SK-N-SH treated with all-trans-retinoic acid at 6 μM for 48 hours (cell line): ENCODE results near the gene MEF2B.

Experiments used
- ATAC-seq: fragments of 200-7000 bp; cut with Tn5 transposase; 3 replicates; pipeline ENCODE4 v1.9.1; 2020; ENCODE audit warnings: mild to moderate bottlenecking, moderate library complexity
- ARNTL ChIP-seq: fragments of 450-650 bp; formaldehyde crosslinking; IDR thresholded peaks from 2 replicates; pipeline ENCODE4 v1.5.0; 2020; ENCODE audit warnings: low read depth, mild to moderate bottlenecking, moderate library complexity, borderline replicate concordance
- BACH2 ChIP-seq: fragments of 250-450 bp; sonication (Bioruptor Pico); IDR thresholded peaks from 2 replicates; pipeline ENCODE4 v1.9.0; 2021; ENCODE audit warnings: mild to moderate bottlenecking, borderline replicate concordance
- CREB5 ChIP-seq: fragments of 250-450 bp; sonication (Bioruptor Pico); IDR thresholded peaks from 2 replicates; pipeline ENCODE4 v1.5.1; 2020; ENCODE audit warnings: low read depth, mild to moderate bottlenecking, moderate library complexity
- CSDC2 ChIP-seq: fragments of 250-450 bp; sonication (Bioruptor Pico); IDR thresholded peaks from 2 replicates; pipeline ENCODE4 v1.5.0; 2020; ENCODE audit warnings: mild to moderate bottlenecking, moderate library complexity
- CSRNP3 ChIP-seq: fragments of 250-450 bp; sonication (Bioruptor Pico); IDR thresholded peaks from 2 replicates; pipeline ENCODE4 v1.5.1; 2021; ENCODE audit warnings: mild to moderate bottlenecking, moderate library complexity
- ESRRG ChIP-seq: fragments of 250-450 bp; sonication (Bioruptor Pico); IDR thresholded peaks from 2 replicates; pipeline ENCODE4 v1.6.1; 2021; ENCODE audit warnings: mild to moderate bottlenecking
- GLIS3 ChIP-seq: fragments of 250-450 bp; sonication (Bioruptor Pico); IDR thresholded peaks from 2 replicates; pipeline ENCODE4 v1.5.0; 2020; ENCODE audit warnings: mild to moderate bottlenecking, moderate library complexity
- ISL1 ChIP-seq: fragments of 250-450 bp; sonication (Bioruptor Pico); IDR thresholded peaks from 2 replicates; pipeline ENCODE4 v2.1.2; 2022; ENCODE audit warnings: mild to moderate bottlenecking, moderate library complexity
- OSR1 ChIP-seq: fragments of 250-450 bp; sonication (Bioruptor Pico); IDR thresholded peaks from 2 replicates; pipeline ENCODE4 v1.8.0; 2022; ENCODE audit warnings: moderate library complexity, mild to moderate bottlenecking, inconsistent platforms
- PATZ1 ChIP-seq: fragments of 250-450 bp; sonication (Bioruptor Pico); IDR thresholded peaks from 2 replicates; pipeline ENCODE4 v1.8.0; 2020; ENCODE audit warnings: mild to moderate bottlenecking, moderate library complexity, borderline replicate concordance
- POU6F1 ChIP-seq: fragments of 250-450 bp; sonication (Bioruptor Pico); IDR thresholded peaks from 2 replicates; pipeline ENCODE4 v1.8.0; 2021; ENCODE audit warnings: low read depth, mild to moderate bottlenecking, moderate library complexity, borderline replicate concordance
- PPARA ChIP-seq: fragments of 250-450 bp; sonication (Bioruptor Pico); IDR thresholded peaks from 2 replicates; pipeline ENCODE4 v1.5.0; 2020; ENCODE audit warnings: mild to moderate bottlenecking, borderline replicate concordance
- RARB ChIP-seq: fragments of 250-450 bp; sonication (Bioruptor Pico); IDR thresholded peaks from 2 replicates; pipeline ENCODE4 v1.8.0; 2021; ENCODE audit warnings: mild to moderate bottlenecking, moderate library complexity
- SNAI2 ChIP-seq: fragments of 250-450 bp; sonication (Bioruptor Pico); IDR thresholded peaks from 2 replicates; pipeline ENCODE4 v1.5.0; 2020; ENCODE audit warnings: mild to moderate bottlenecking, moderate library complexity
- TCF4 ChIP-seq: fragments of 250-450 bp; sonication (Bioruptor Pico); IDR thresholded peaks from 2 replicates; pipeline ENCODE4 v1.8.0; 2021; ENCODE audit warnings: mild to moderate bottlenecking, moderate library complexity, borderline replicate concordance
- TOX ChIP-seq: fragments of 250-450 bp; sonication (Bioruptor Pico); IDR thresholded peaks from 2 replicates; pipeline ENCODE4 v1.8.0; 2021; ENCODE audit warnings: mild to moderate bottlenecking, moderate library complexity, borderline replicate concordance
- TSHZ2 ChIP-seq: fragments of 250-450 bp; sonication (Bioruptor Pico); IDR thresholded peaks from 2 replicates; pipeline ENCODE4 v1.5.0; 2020; ENCODE audit warnings: mild to moderate bottlenecking, moderate library complexity
- ZC3H10 ChIP-seq: fragments of 250-450 bp; sonication (Bioruptor Pico); IDR thresholded peaks from 2 replicates; pipeline ENCODE4 v1.5.1; 2021; ENCODE audit warnings: mild to moderate bottlenecking, moderate library complexity
- ZFP30 ChIP-seq: fragments of 450-650 bp; formaldehyde crosslinking; IDR thresholded peaks from 2 replicates; pipeline ENCODE4 v1.5.0; 2022; ENCODE audit warnings: mild to moderate bottlenecking, moderate library complexity
- ZNF565 ChIP-seq: fragments of 450-650 bp; formaldehyde crosslinking; conservative IDR thresholded peaks from 2 replicates; pipeline ENCODE4 v1.5.0; 2020; ENCODE audit warnings: low read depth, mild to moderate bottlenecking, moderate library complexity
- ZNF70 ChIP-seq: fragments of 450-650 bp; formaldehyde crosslinking; IDR thresholded peaks from 2 replicates; pipeline ENCODE4 v1.5.0; 2020; ENCODE audit warnings: mild to moderate bottlenecking, moderate library complexity
- ZNF8 ChIP-seq: fragments of 450-650 bp; formaldehyde crosslinking; IDR thresholded peaks from 2 replicates; pipeline ENCODE4 v1.5.0; 2020; ENCODE audit warnings: mild to moderate bottlenecking, moderate library complexity

MEF2B gene

GRCh38 chr19:19191768-19192077, 21.7 kb upstream of the MEF2B start:
- peak; percentile 7 for ATAC-seq
- TF ChIP-seq OSR1 = no peak
- TF ChIP-seq ZNF8 (CRISPR knock-in tag) = no peak
- TF ChIP-seq ZFP30 (CRISPR knock-in tag) = no peak
- TF ChIP-seq RARB (CRISPR knock-in tag) = no peak

- TF ChIP-seq PATZ1 (no peak), PPARA (CRISPR knock-in tag) (no peak), ISL1 (CRISPR knock-in tag) (no peak), ZNF8 (CRISPR knock-in tag) (no peak), ZC3H10 (CRISPR knock-in tag) (no peak), TCF4 (CRISPR knock-in tag) (no peak), POU6F1 (no peak), CREB5 (no peak), GLIS3 (no peak), CSDC2 (no peak), SNAI2 (CRISPR knock-in tag) (no peak), OSR1 (no peak), ESRRG (no peak), ZNF70 (no peak), ZNF565 (CRISPR knock-in tag) (no peak), RARB (CRISPR knock-in tag) (no peak), TSHZ2 (no peak), TOX (CRISPR knock-in tag) (no peak), BACH2 (no peak)
- ATAC-seq = no peak
Observed at GRCh38 chr19:19186742-19187141, 16.7 kb upstream of the MEF2B start.

GRCh38 chr19:19185853-19186740, 16.0 kb upstream of the MEF2B start:
- TF ChIP-seq CREB5 = no peak
- no peak for TF ChIP-seq ARNTL
- no peak for TF ChIP-seq CSDC2
- TF ChIP-seq TOX (CRISPR knock-in tag) = no peak
- TF ChIP-seq ISL1 (CRISPR knock-in tag) = no peak
- TF ChIP-seq ZNF8 (CRISPR knock-in tag) = no peak
- TF ChIP-seq PPARA (CRISPR knock-in tag) = no peak
- TF ChIP-seq SNAI2 (CRISPR knock-in tag) = no peak
- TF ChIP-seq BACH2 = no peak
- TF ChIP-seq PATZ1 = no peak
- no peak for TF ChIP-seq CSRNP3 (CRISPR knock-in tag)
- TF ChIP-seq, all 23 proteins: peak for 0
- ATAC-seq = peak; percentile 96
